CD4-positive, alpha-beta memory T cell (primary cell): ENCODE results near the gene SCCPDH. TPM values are rescaled to one million over a fixed set of nuclear protein-coding genes. Genes with fewer than 3 reads are reported as not detected.
A peak's percentile ranks its signal among the peaks of the same experiment; 100 is the strongest.
"Not testable (repeated sequence)": the region's sequence is repeated elsewhere in the genome, so short reads cannot be mapped to it uniquely, and the experiment has no call there.

Source experiments
- CTCF ChIA-PET: fragments of 350-600 bp; sonication (Branson Sonifier 250); formaldehyde crosslinking; loops from one replicate; lab custom pipeline; 2021; ENCODE audit warnings: inconsistent platforms; ENCODE audit not compliant: partially characterized antibody; lab: Charles Lee
- POLR2A ChIA-PET: fragments of 350-600 bp; sonication (Branson Sonifier 250); formaldehyde crosslinking; loops from one replicate; lab custom pipeline; 2021; ENCODE audit not compliant: partially characterized antibody; lab: Charles Lee
- DNase-seq, 5 donors: peaks; one replicate each; pipeline versions ENCODE4 v3.0.0 to v3.0.0-alpha.2; 2020 to 2022; ENCODE audit warnings: mixed read lengths in 1 of 5
- H3K27ac ChIP-seq: one replicate; pipeline ENCODE4 v1.7.0; 2013; ENCODE audit warnings: low read depth, low read length
- H3K27me3 ChIP-seq: 2 replicates; pipeline ENCODE4 v1.7.0; 2013; ENCODE audit warnings: mild to moderate bottlenecking, low read length, moderate library complexity; ENCODE audit not compliant: insufficient read depth
- H3K36me3 ChIP-seq: 2 replicates; pipeline ENCODE4 v1.7.0; 2013; ENCODE audit warnings: mild to moderate bottlenecking, low read length, moderate library complexity; ENCODE audit not compliant: insufficient read depth
- H3K4me1 ChIP-seq: 2 replicates; pipeline ENCODE4 v1.7.0; 2013; ENCODE audit warnings: mild to moderate bottlenecking, low read length, moderate library complexity; ENCODE audit not compliant: insufficient read depth
- H3K4me3 ChIP-seq, 2 donors: one replicate each; pipeline ENCODE4 v1.7.0; 2013; ENCODE audit warnings: low read length in 2 of 2, mild to moderate bottlenecking in 1 of 2
- H3K9me3 ChIP-seq, 2 donors: one replicate each; pipeline ENCODE4 v1.7.0; 2013; ENCODE audit warnings: low read length in 2 of 2, control low read depth in 1 of 2; ENCODE audit not compliant: control insufficient read depth in 1 of 2
- H3K27ac Mint-ChIP-seq, 7 donors: one replicate each; pipeline ENCODE4 v1.8.0; 2020 to 2021; ENCODE audit warnings: mixed read lengths in 7 of 7, mild to moderate bottlenecking in 6 of 7, inconsistent platforms in 3 of 7, moderate library complexity in 3 of 7
- H3K27me3 Mint-ChIP-seq, 2 donors: one replicate each; pipeline ENCODE4 v1.8.0; 2020 to 2021; ENCODE audit warnings: mixed read lengths in 2 of 2
- H3K36me3 Mint-ChIP-seq, 2 donors: one replicate each; pipeline ENCODE4 v1.8.0; 2020 to 2021; ENCODE audit warnings: mixed read lengths in 2 of 2, inconsistent platforms in 1 of 2, mild to moderate bottlenecking in 1 of 2
- H3K4me1 Mint-ChIP-seq, 4 donors: one replicate each; pipeline ENCODE4 v1.8.0; 2020 to 2021; ENCODE audit warnings: mixed read lengths in 4 of 4, mild to moderate bottlenecking in 1 of 4
- H3K4me3 Mint-ChIP-seq, 8 donors: one replicate each; pipeline ENCODE4 v1.8.0; 2020 to 2021; ENCODE audit warnings: mixed read lengths in 8 of 8, mild to moderate bottlenecking in 7 of 8, moderate library complexity in 6 of 8, inconsistent platforms in 3 of 8
- H3K9me3 Mint-ChIP-seq, 8 donors: one replicate each; pipeline ENCODE4 v1.8.0; 2020 to 2021; ENCODE audit warnings: mixed read lengths in 8 of 8, mild to moderate bottlenecking in 5 of 8, inconsistent platforms in 3 of 8, moderate library complexity in 1 of 8
- intact Hi-C: fragments of 100-400 bp; cut with micrococcal nuclease; formaldehyde crosslinking; loops from one replicate; pipeline ENCODE4 v1.15.1; 2023
- polyA plus RNA-seq, 2 donors: library from polyadenylated mRNA; unstranded; fragments of 300-500 nt; fragmentation: Illumina TruSeq; gene quantifications; one replicate each; pipeline ENCODE4 v1.2.3, GENCODE V29; 2021
- total RNA-seq, 2 experiments: library from RNA; stranded (reverse); gene quantifications; one replicate each; pipeline ENCODE4 v1.2.3, GENCODE V29; 2021

The SCCPDH gene
- total and polyA plus RNA-seq, 4 experiments from 2014 or later: 2.4 to 4.8 (median 3.2) TPM

- peaks cover 21 to 24% of the 10 kb centered on the region in 2 donors for H3K36me3 Mint-ChIP-seq
- Histone ChIP-seq H3K9me3 (no peaks in the 10 kb centered on the region), H3K4me3 (no peak overlapping the region), H3K4me1 (no peaks in the 10 kb centered on the region), H3K27me3 (no peaks in the 10 kb centered on the region), H3K27ac (no peak overlapping the region), H3K36me3 (no peaks in the 10 kb centered on the region)
- DNase-seq: no peak
- peaks cover 0 to 46% (median 29%) of the 10 kb centered on the region in 8 donors for H3K9me3 Mint-ChIP-seq
- H3K27ac Mint-ChIP-seq: no peak overlapping the region
- no peaks in the 10 kb centered on the region for H3K4me1 Mint-ChIP-seq
- H3K27me3 Mint-ChIP-seq: no peaks in the 10 kb centered on the region
- intact Hi-C loops: no loop called here
- POLR2A ChIA-PET: no interaction called here
- CTCF ChIA-PET: no interaction called here
- no peak overlapping the region for H3K4me3 Mint-ChIP-seq
These were observed 18.2 kb downstream of the SCCPDH start for GRCh38 chr1:246742396-246742795.

- H3K4me3 Mint-ChIP-seq, H3K27ac ChIP-seq, H3K4me1 ChIP-seq, DNase-seq, H3K27ac Mint-ChIP-seq, H3K4me3 ChIP-seq, H3K4me1 Mint-ChIP-seq, POLR2A ChIA-PET, CTCF ChIA-PET, H3K36me3 ChIP-seq, intact Hi-C loops, H3K9me3 ChIP-seq, H3K27me3 ChIP-seq, H3K27me3 Mint-ChIP-seq: not testable (repeated sequence)
- Mint-ChIP-seq H3K9me3 (peaks cover 0 to 39% (median 15%) of the 10 kb centered on the region in 8 donors), H3K36me3 (peaks cover 13 to 15% of the 10 kb centered on the region in 2 donors)
These were observed 21.9 kb downstream of the SCCPDH start for GRCh38 chr1:246746155-246746554.

GRCh38 chr1:246748006-246748405 lies 23.8 kb downstream of the SCCPDH start:
- intact Hi-C loops: no loop called here

GRCh38 chr1:246748867-246749266 lies 24.7 kb downstream of the SCCPDH start:
- no peak for DNase-seq
- ChIA-PET CTCF (interaction anchor here (1.4 kb wide), 1 partner anchor 254 kb away, joined by 3 read pairs; no protein-coding TSS in a partner anchor), POLR2A (no interaction called here)
- Mint-ChIP-seq H3K27me3 (no peaks in the 10 kb centered on the region), H3K36me3 (peaks cover 0 to 5% of the 10 kb centered on the region in 2 donors), H3K4me3 (no peak overlapping the region), H3K9me3 (peaks cover 0 to 13% (median 3%) of the 10 kb centered on the region in 8 donors), H3K4me1 (no peaks in the 10 kb centered on the region), H3K27ac (no peak overlapping the region)
- H3K4me3 ChIP-seq: no peak overlapping the region
- intact Hi-C loops: no loop called here
- H3K4me1 ChIP-seq: no peaks in the 10 kb centered on the region
- no peaks in the 10 kb centered on the region for H3K36me3 ChIP-seq
- H3K27ac ChIP-seq: no peak overlapping the region
- H3K9me3 ChIP-seq: no peaks in the 10 kb centered on the region
- no peaks in the 10 kb centered on the region for H3K27me3 ChIP-seq

More at GRCh38 chr1:246748006-246748405, 23.8 kb downstream of the SCCPDH start:
- no peak overlapping the region for H3K27ac Mint-ChIP-seq
- Histone ChIP-seq H3K36me3 (no peaks in the 10 kb centered on the region), H3K4me1 (no peaks in the 10 kb centered on the region), H3K4me3 (no peak overlapping the region), H3K9me3 (no peaks in the 10 kb centered on the region), H3K27ac (no peak overlapping the region), H3K27me3 (no peaks in the 10 kb centered on the region)
- H3K4me3 Mint-ChIP-seq: no peak overlapping the region
- peaks cover 0 to 20% (median 4%) of the 10 kb centered on the region in 8 donors for H3K9me3 Mint-ChIP-seq
- H3K27me3 Mint-ChIP-seq: no peaks in the 10 kb centered on the region
- CTCF ChIA-PET: interaction anchor here (1.4 kb wide), 1 partner anchor 253 kb away, joined by 3 read pairs; no protein-coding TSS in a partner anchor
- no peaks in the 10 kb centered on the region for H3K4me1 Mint-ChIP-seq
- H3K36me3 Mint-ChIP-seq: peaks cover under 1 to 6% of the 10 kb centered on the region in 2 donors
- DNase-seq: no peak
- POLR2A ChIA-PET: no interaction called here

- no peaks in the 10 kb centered on the region for H3K36me3 ChIP-seq
- H3K9me3 Mint-ChIP-seq: peaks cover 0 to 6% (median 0%) of the 10 kb centered on the region in 8 donors
- intact Hi-C loops: loop anchor here (5.0 to 10.0 kb wide), 3 partner anchors 53 to 1596 kb away; partner anchors contain the start of gene KIF26B
- H3K27me3 ChIP-seq: no peaks in the 10 kb centered on the region
- no peaks in the 10 kb centered on the region for H3K27me3 Mint-ChIP-seq
- H3K4me3 ChIP-seq: no peak overlapping the region
- no peak overlapping the region for H3K4me3 Mint-ChIP-seq
- CTCF ChIA-PET: no interaction called here
- H3K27ac ChIP-seq: no peak overlapping the region
- H3K36me3 Mint-ChIP-seq: no peaks in the 10 kb centered on the region
- H3K27ac Mint-ChIP-seq: no peak overlapping the region
- H3K4me1 ChIP-seq: no peaks in the 10 kb centered on the region
- H3K4me1 Mint-ChIP-seq: no peaks in the 10 kb centered on the region
- no peak for DNase-seq
- no peaks in the 10 kb centered on the region for H3K9me3 ChIP-seq
- POLR2A ChIA-PET: no interaction called here
These were observed 26.5 kb downstream of the SCCPDH start for GRCh38 chr1:246750752-246751151.

- H3K9me3 ChIP-seq: no peaks in the 10 kb centered on the region
- no peaks in the 10 kb centered on the region for H3K36me3 Mint-ChIP-seq
- intact Hi-C loops: loop anchor here (1.0 to 10.0 kb wide), 4 partner anchors 57 to 1599 kb away; partner anchors contain the start of gene KIF26B
- DNase-seq: peak; percentile 27 to 49 (median 37)
- no peaks in the 10 kb centered on the region for H3K4me1 ChIP-seq
- POLR2A ChIA-PET: no interaction called here
- CTCF ChIA-PET: interaction anchor here (0.9 kb wide), 1 partner anchor 743 kb away, joined by 5 read pairs; no protein-coding TSS in a partner anchor
- H3K27me3 ChIP-seq: no peaks in the 10 kb centered on the region
- H3K27ac Mint-ChIP-seq: peak overlapping the region in 1 of 7 donors; percentile 25
- no peak overlapping the region for H3K27ac ChIP-seq
- no peak overlapping the region for H3K4me3 ChIP-seq
- H3K9me3 Mint-ChIP-seq: no peaks in the 10 kb centered on the region
- H3K4me3 Mint-ChIP-seq: no peak overlapping the region
- H3K27me3 Mint-ChIP-seq: no peaks in the 10 kb centered on the region
- no peaks in the 10 kb centered on the region for H3K36me3 ChIP-seq
- H3K4me1 Mint-ChIP-seq: no peaks in the 10 kb centered on the region
These were observed 29.7 kb downstream of the SCCPDH start for GRCh38 chr1:246753670-246754535.

- intact Hi-C loops: loop anchor here (10.0 kb wide), 1 partner anchor 1601 kb away; the partner anchor contains the start of gene KIF26B
These were observed 31.2 kb downstream of the SCCPDH start for GRCh38 chr1:246755419-246755818.

More at GRCh38 chr1:246755419-246755818, 31.2 kb downstream of the SCCPDH start:
- no peak overlapping the region for H3K4me3 ChIP-seq
- Mint-ChIP-seq H3K4me3 (no peak overlapping the region), H3K27me3 (no peaks in the 10 kb centered on the region), H3K27ac (no peak overlapping the region), H3K36me3 (peaks cover 0 to under 1% of the 10 kb centered on the region in 2 donors), H3K9me3 (no peaks in the 10 kb centered on the region), H3K4me1 (no peaks in the 10 kb centered on the region)
- POLR2A ChIA-PET: no interaction called here
- DNase-seq: no peak
- CTCF ChIA-PET: no interaction called here
- H3K27me3 ChIP-seq: no peaks in the 10 kb centered on the region
- H3K9me3 ChIP-seq: no peaks in the 10 kb centered on the region
- no peaks in the 10 kb centered on the region for H3K4me1 ChIP-seq
- no peak overlapping the region for H3K27ac ChIP-seq
- no peaks in the 10 kb centered on the region for H3K36me3 ChIP-seq
